NCI-H1105 (cell line): Measurements from ENCODE around the gene EIPR1.
"Not testable (repeated sequence)": the region's sequence is repeated elsewhere in the genome, so short reads cannot be mapped to it uniquely, and the experiment has no call there.

Experiments used
- DNase-seq: peaks from one replicate; lab custom pipeline; 2025; lab: John Stamatoyannopoulos, UW

Gene EIPR1

DNA sequence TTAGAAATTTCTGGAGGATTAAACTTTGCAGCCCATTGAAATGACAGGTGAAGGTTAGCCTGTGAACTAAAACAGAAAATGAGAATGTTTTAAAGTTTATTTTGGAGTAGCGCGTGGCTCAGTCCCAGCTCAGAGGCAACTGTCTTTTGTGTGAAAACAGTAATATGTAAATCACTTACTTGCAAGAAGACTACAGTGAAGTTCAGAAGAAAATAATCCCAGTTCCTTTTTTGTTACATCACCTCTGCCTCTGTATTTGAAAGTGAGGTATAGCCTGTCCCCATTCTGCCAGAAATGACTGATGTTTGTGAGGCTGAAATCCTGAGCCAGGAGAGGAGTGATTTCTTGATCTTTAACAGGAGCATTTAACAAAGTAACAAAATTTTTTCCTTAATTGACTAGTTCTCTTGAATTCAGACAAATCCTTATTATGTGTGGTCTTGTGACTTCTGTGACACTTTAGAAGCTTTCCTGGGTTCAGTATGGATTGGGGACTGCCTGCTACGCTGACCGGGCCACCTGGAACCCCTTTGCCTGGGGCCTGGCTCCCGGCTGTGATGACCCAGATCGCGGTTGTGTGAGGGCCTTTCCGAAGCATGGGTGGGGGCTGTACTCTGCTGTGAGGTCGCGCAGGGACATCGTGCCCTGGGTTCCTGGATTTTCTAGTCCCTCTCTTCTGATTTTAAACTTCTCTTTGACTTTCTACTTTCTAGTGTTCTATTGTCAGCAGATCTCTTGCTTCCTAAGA lies 26.1 kb upstream of the EIPR1 start:
- DNase-seq = no peak

- DNase-seq = no peak
These were observed 22.2 kb upstream of the EIPR1 start for GRCh38 chr2:3399829-3400228.

DNA sequence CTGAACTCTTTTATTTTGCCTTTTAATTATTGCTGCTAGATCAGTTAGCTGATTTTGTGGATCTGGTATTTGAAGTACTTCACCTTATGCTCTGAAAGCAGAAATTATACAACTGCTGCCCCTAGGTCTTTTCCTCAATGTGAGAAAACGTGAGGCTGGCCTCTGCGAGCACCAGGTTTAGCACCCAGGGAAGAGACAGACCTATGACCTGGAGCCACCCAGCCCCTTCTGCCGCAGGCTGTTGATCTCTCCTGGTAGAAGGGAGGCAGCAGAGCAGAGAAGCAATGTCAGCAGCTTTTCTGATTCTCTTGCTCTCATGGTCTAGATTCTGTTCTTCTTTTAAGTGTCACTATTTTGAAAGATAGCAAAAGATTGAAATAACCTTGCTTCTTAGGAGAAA lies 21.8 kb upstream of the EIPR1 start:
- no peak for DNase-seq

DNA sequence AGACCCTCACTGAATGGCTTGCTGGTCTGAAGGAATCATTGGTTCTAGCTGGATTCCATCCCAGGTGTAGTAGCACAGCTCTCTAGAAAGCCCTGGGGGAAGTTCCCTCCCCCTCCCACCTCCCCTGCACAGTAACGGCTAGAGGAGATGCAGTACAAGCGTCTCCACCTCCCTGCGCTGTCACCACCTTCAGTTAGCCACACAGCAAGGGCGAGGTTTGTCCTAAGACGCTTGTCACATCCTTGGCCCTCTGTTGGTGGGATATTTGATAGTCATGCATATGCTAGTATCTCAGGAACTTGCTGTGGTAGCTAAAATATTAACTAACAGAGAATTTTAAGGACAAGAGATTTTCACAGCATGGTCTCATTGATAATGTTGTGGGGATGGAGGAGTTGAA lies 21.2 kb upstream of the EIPR1 start:
- DNase-seq = no peak

DNA sequence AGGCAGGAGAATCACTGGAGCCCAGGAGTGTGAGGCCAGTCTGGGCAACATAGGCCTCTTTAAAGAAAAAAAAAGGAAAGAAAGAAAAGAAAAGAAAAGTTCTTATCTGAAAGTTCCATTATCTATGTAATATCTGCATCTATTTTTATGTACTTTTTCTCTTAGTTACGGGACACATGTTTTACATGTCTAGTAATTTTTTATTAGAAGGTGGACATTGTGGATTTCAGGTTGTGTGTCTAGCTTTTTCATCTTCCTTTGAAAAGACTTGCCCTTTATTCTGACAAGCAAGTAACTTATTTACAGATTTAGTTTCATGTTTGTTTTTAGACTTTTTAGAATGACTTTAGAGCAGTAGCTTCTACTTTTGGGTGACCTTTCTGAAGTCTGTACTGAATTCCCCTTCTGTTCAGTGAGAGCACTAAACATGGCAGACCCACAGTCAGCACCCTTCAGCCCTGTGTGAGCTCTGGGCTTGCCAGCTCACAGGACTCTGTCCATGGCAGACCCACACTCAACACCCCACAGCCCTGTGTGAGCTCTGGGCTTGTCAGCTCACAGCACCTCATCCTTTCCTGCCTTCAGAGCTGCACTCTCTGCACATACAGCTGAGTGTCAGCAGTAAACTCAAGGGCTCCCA lies 19.4 kb upstream of the EIPR1 start:
- no peak for DNase-seq

GRCh38 chr2:3392216-3392615 lies 14.6 kb upstream of the EIPR1 start:
- no peak for DNase-seq

- no peak for DNase-seq
These were observed 12.4 kb upstream of the EIPR1 start for GRCh38 chr2:3390041-3390440.

GRCh38 chr2:3389193-3389592 lies 11.6 kb upstream of the EIPR1 start:
- no peak for DNase-seq

DNA sequence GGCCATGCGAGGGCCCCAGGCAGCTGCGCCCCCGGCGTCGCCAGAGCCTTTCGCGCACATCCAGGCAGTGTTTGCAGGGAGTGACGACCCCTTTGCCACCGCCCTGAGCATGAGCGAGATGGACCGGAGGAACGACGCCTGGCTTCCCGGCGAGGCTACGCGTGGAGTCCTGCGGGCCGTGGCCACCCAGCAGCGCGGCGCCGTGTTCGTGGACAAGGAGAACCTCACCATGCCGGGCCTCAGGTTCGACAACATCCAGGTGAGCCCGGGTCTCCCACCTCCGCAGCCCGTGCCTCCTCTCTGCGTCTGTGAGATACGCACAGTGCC lies 10.8 kb upstream of the EIPR1 start:
- no peak for DNase-seq

DNA sequence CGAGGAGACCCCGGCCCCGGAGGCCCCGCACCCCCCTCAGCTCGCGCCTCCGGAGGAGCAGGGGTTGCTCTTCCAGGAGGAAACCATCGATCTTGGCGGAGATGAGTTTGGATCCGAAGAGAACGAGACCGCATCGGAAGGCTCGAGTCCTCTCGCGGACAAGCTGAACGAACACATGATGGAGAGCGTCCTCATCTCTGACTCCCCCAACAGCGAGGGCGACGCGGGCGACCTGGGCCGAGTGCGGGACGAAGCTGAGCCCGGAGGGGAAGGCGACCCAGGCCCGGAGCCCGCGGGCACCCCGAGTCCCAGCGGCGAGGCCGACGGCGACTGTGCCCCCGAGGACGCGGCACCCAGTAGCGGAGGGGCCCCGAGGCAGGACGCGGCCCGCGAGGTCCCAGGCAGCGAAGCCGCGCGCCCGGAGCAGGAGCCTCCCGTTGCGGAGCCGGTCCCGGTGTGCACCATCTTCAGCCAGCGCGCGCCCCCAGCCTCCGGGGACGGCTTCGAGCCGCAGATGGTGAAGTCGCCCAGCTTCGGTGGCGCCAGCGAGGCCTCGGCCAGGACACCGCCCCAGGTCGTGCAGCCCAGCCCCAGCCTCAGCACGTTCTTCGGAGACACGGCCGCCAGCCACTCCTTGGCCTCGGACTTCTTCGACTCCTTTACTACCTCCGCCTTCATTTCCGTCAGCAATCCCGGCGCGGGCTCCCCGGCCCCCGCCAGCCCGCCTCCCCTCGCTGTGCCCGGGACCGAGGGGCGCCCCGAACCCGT lies 10.2 kb upstream of the EIPR1 start:
- no peak for DNase-seq

GRCh38 chr2:3387011-3387410 lies 9.4 kb upstream of the EIPR1 start:
- DNase-seq = no peak

- DNase-seq = no peak
These were observed 8.9 kb upstream of the EIPR1 start for GRCh38 chr2:3386448-3386958.

DNA sequence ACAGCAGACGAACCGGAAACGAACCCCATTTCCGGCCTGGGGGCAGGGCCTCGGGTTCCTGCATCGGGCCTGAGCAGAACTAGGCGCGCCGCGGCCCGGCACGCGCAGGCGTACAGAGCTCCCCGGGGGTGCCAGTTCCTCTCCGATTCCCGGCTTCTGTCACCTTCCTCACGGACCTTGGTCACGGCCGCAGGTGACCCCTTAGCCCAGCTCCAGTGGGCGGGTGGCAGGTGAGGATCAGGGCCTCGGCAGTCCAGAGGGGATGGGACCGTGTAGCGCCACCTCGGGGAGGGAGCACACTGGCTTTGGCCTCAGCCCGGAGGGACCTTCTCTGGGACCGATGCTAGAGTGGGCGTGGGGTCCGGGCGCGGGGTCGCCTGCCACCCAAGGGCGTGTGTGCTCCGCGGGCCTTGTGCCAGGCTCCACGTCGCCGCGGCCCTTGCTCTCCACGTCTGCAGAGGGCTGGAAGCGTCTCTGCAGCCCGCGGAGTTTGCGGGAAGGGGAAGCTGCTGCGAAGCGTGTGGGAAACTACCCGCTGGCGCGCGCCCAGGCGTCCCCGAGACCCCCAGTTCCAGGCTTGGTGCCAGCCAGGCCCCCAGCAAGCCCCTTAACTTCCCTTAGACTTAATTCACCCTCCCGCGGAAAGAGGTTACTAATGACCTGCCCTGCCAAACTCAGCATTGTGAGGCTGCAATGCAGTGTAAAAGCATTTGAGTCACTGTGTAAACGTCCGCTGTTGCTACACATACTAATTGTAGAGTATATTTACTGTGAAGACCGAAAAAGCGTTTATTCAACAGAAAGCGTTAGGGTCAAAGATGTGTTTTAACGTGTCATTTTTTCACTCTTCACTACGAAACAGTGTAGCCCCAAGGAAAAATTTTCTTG lies 2.3 kb upstream of the EIPR1 start, which contains the start of gene TRAPPC12:
TSS of gene TRAPPC12 (plus strand) at position 48 of the 888 bp plus-strand sequence. CDS start 7,930 bp downstream, outside the sequence.
- peak; percentile 89 for DNase-seq

GRCh38 chr2:3379339-3379646 lies 1.7 kb upstream of the EIPR1 start:
- no peak for DNase-seq

DNA sequence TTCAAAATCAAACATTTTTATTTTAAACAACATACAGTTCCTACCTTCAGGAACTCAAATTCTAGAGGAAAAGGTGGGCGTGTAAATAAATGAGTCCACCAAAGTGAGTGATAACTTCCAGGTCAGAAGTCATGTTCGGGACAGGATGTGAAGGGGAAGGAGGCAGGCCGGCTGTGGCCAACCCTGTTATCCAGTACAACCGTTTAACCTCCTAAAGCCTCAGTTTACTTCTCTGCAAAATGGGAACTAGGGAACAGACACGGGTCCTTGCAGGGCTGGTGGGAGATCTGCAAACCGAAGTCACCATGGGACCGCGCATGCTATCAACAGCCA lies 373 bp downstream of the EIPR1 start:
- no peak for DNase-seq

DNA sequence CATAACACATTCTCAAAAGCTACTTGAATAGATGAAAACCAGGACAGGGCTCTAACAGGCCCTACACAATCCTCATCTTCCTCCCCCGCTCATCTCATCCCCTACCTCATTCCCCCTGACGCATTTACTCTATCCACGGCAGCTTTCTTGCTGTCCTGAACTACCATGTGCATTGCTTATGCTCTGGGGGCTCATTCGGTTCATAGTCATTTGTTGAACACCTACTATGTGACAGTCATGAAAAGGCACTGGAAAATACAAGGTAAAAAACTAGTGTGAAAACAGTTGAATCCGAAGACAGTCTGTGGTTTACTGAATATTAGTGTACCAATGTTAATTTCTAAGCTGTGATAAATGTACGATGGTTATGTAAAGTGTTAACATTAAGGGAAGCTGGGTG lies 797 bp downstream of the EIPR1 start:
- no peak for DNase-seq

DNA sequence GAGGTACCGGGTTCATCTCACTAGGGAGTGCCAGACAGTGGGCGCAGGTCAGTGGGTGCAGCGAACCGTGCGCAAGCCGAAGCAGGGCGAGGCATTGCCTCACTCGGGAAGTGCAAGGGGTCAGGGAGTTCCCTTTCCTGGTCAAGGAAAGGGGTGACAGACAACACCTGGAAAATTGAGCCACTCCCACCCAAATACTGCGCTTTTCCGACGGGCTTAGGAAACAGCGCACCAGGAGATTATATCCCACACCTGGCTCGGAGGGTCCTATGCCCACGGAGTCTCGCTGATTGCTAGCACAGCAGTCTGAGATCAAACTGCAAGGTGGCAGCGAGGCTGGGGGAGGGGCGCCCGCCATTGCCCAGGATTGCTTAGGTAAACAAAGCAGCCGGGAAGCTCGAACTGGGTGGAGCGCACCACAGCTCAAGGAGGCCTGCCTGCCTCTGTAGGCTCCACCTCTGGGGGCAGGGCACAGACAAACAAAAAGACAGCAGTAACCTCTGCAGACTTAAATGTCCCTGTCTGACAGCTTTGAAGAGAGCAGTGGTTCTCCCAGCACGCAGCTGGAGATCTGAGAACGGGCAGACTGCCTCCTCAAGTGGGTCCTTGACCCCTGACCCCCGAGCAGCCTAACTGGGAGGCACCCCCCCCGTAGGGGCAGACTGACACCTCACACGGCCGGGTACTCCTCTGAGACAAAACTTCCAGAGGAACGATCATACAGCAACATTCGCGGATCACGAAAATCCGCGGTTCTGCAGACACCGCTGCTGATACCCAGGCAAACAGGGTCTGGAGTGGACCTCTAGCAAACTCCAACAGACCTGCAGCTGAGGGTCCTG lies 8.1 kb downstream of the EIPR1 start:
- not testable (repeated sequence) for DNase-seq

- DNase-seq = no peak
These were observed 9.3 kb downstream of the EIPR1 start for GRCh38 chr2:3368261-3368722.

- DNase-seq = no peak
These were observed 12.4 kb downstream of the EIPR1 start for GRCh38 chr2:3365219-3365618.

- DNase-seq = no peak
These were observed 15.9 kb downstream of the EIPR1 start for GRCh38 chr2:3361518-3362389.
